K562 (cell line): ENCODE measurements around the gene SLC22A3.

Source experiments
- CTCF ChIP-seq, 3 experiments: IDR thresholded peaks in 2 of 3; conservative IDR thresholded peaks in 1 of 3; 2 replicates each; pipeline ENCODE4 v1.5.1; 2011 to 2012; ENCODE audit warnings: low read length in 3 of 3, mild to moderate bottlenecking in 3 of 3, control low read depth in 2 of 3, improper control_type of control experiment in 1 of 3, inconsistent platforms in 1 of 3, low read depth in 1 of 3, mixed read lengths in 1 of 3, moderate library complexity in 1 of 3; ENCODE audit not compliant: insufficient read depth in 2 of 3
- HDAC2 ChIP-seq: fragments of 450-650 bp; IDR thresholded peaks from 2 replicates; pipeline ENCODE4 v1.6.1; 2016; ENCODE audit warnings: mild to moderate bottlenecking
- MEIS2 ChIP-seq: fragments of 450-650 bp; IDR thresholded peaks from 2 replicates; pipeline ENCODE4 v1.6.1; 2014; ENCODE audit warnings: mild to moderate bottlenecking; ENCODE audit not compliant: partially characterized antibody
- NFE2L1 ChIP-seq: fragments of 450-650 bp; IDR thresholded peaks from 2 replicates; pipeline ENCODE4 v1.6.1; 2016; ENCODE audit warnings: missing genetic modification characterization, low read depth, mild to moderate bottlenecking, missing compliant biosample characterization, moderate library complexity, borderline replicate concordance
- POLR2A ChIP-seq: fragments of 450-650 bp; conservative IDR thresholded peaks from 2 replicates; pipeline ENCODE4 v1.6.1; 2016
- SAFB ChIP-seq: fragments of 200-400 bp; formaldehyde crosslinking; IDR thresholded peaks from 2 replicates; pipeline ENCODE4 v1.6.1; 2017; ENCODE audit warnings: low read depth, low read length, borderline replicate concordance
- ZBTB26 ChIP-seq: fragments of 450-650 bp; formaldehyde crosslinking; IDR thresholded peaks from 2 replicates; pipeline ENCODE4 v1.4.0; 2022; ENCODE audit warnings: missing genetic modification characterization

GRCh38 chr6:160477901-160478300 is 129.7 kb downstream of the SLC22A3 start:
- no peak for TF ChIP-seq CTCF (IDR thresholded peaks at IDR 0.05 in 2 of 3, conservative IDR thresholded peaks at IDR 0.05 in 1 of 3; ENCODE audit: insufficient read depth in 2 of 3, low read depth in 1 of 3, low read length in 3 of 3)
- no peak for TF ChIP-seq HDAC2
- TF ChIP-seq POLR2A = no peak
- no peak for TF ChIP-seq SAFB
- TF ChIP-seq ZBTB26 (CRISPR knock-in tag) = no peak
- no peak for TF ChIP-seq MEIS2
- no peak for TF ChIP-seq NFE2L1 (tag)
